HG03025 (cell line): Measurements from ENCODE around the gene ANO3.
"Not testable (repeated sequence)": the region's sequence is repeated elsewhere in the genome, so short reads cannot be mapped to it uniquely, and the experiment has no call there.

Source experiments
- ATAC-seq: cut with Tn5 transposase; IDR thresholded peaks from one replicate; pipeline ENCODE4 v1.9.1; 2021; ENCODE audit warnings: mild to moderate bottlenecking, moderate library complexity; ENCODE audit not compliant: unreplicated experiment, low FRiP score

ANO3 gene

DNA sequence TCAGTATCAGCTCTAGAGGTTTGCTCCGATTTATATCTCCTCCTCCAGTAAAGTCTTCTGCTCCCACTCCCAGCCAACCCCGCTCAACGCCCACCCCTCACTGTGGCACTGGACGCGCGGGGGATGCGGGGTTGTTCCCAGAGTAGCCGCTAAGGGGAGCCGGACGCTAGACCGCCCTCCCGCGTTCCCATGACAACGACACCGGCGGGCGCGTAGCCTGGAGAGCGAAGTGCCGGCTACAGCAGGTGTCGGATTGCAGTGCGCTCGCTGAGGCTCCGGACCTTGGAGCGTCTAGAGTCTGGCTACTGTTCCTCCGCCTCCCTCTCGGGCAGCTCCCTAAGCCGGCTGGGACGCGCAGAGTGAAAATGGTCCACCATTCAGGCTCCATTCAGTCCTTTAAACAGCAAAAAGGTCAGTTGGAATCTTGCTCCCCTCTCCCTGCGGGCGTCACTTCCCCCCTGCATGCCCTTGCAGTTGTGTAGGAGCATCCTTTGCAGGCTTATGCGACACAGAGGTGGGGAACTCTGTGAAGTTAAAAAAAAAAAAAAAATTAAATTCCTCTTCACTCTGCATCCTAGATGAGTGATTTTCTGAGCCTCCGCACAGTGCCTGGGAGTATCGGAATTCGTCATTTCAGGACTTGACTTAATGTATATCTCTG lies at the start of gene ANO3:
Gene ANO3 (plus strand): TSS at position 220 of the 661 bp plus-strand sequence. CDS start 146 bp downstream, at position 366.
- ATAC-seq, result peak; percentile 80

DNA sequence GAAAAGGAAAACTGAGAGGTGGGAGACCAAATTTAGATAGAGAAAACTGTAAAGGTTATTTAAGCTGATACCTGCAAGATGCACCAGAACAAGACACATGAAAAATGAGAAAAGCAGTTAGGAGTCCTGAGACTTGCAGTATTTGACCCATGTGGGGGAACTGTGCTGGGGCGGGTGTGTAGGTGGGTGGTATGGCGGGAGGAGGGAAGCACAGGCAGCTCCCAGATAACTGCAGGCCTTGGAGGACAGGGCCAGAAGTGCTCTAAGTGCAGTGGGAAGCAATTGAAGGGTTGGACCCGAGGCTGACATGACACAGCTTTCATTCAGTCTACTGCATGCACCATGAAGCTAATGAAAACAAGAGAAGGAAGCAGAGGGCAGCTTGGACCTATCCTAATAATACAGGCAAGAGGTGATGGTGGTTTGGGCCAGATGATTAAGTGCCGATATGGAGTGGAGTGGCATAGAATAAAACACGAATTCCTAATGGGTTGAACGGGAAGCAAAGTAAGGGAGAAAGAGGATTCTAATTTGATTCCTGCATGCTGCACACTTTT lies 48.0 kb upstream of the ANO3 start:
- no peak for ATAC-seq

DNA sequence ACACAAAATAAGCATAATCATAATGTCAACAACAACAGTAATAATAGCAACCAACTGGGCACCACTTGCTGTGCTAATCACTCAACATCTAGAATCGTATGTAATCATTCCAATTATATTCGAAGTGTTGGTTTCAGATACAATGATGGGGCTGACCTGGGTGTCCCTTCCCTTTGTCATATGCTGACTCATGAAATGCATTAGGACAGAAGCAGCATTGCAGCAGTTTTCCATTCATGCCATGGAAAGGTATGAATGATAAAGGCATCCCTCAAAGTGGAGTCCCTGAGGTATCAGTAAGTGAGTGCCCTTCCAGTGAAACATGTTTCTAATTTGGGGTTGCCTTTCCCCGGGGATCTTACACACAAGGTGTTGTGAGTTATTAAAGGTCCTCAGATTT lies 46.3 kb upstream of the ANO3 start:
- no peak for ATAC-seq

DNA sequence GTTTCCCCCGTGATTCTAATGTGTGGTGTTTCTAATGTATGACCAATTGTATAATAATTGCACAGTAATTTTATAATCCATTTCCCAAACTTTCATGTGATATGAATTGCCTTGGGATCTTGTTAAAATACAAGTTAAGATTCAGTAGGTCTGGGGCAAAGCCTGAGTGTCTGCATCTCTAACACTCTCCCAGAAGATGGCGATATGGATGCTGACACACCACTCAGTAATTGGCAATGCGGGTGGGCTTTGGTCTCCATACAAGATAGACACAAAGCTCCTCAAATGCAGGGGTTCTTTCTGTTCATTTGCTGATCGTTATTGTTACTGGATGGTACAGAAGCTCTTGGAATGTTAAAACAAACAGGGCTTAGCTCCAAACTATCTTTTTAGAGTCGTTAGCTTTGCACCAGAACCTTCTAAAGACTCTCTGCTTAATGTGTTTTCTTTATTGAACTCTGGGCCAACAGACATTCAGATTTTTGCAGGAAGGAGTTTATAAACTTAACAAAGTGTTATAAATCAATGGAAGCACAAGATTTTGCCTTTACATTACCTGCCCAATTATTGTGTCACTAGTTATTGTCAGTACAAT lies 45.4 kb upstream of the ANO3 start:
- ATAC-seq, result no peak

DNA sequence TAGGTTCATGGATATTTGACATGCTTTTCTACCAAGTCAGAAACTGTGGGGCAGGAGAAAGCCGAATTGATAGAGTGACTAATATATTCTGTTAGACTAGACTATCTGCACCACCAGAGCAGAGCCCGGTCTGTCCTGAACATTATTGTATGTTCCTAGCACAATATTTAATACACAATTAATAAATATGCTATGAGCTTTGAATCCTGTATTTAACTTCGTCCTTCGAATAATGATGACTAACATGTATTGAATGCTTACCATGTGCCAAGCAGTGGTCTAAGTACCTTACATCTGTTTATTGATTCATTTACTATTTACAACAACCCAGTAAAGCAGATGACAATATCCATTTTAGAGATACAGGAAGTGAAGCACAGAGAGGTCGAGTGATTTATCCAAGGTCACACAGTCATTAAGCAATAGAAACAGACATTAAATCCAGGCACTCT lies 44.8 kb upstream of the ANO3 start:
- ATAC-seq, result no peak

DNA sequence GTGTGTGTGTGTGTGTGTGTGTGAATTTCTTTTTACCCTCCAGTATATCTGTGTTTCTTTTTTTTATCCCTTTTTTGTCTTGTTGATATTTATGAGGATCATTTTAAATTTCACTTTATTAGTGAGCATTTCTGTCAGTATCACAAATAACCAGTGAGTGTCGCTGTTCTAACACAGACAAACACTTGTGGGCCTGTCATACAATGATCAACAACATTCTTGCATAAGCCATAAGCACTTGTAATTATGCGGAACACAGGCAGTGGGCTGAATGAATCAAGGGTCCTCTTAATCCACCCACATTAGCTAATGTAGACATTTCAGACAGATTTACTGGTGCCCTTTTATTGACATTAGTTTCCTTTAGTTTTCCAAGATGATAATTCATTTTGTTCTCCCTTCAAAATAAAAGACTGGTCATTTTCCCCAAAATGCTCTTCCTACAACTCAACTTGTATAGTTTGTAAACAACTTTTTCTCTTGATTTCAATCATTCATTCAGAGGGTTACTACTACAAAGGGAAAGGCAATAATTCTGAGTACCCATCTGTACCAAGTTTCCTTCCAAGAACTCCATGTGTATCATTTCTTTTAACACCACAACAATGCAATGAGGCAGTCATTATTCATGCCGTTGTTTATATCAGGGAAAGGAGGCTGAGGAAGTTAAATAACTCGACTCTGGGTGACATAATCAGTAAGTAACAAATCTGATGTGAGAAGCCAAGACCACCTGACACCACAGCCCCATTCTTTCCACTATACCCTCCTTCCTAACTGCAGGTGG lies 34.5 kb upstream of the ANO3 start:
- no peak for ATAC-seq

DNA sequence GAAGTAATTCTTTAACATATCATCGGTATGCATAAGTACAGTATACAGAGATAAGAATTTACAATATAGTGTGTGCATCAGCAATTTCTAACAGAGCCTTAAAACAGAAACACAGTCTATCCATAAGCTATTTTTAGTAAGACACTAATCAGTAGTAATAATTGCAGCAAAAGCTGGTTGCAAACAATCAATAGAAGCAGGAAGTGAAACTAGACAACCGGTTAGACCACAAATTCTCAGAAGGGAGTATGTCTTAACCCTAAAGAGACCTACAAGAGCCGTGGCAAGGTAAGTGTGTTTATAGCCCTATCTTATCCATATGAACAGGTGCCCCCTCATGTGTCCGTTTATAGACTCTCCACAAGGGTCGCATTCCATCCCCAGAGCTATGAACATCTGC lies 15.6 kb upstream of the ANO3 start:
- not testable (repeated sequence) for ATAC-seq

DNA sequence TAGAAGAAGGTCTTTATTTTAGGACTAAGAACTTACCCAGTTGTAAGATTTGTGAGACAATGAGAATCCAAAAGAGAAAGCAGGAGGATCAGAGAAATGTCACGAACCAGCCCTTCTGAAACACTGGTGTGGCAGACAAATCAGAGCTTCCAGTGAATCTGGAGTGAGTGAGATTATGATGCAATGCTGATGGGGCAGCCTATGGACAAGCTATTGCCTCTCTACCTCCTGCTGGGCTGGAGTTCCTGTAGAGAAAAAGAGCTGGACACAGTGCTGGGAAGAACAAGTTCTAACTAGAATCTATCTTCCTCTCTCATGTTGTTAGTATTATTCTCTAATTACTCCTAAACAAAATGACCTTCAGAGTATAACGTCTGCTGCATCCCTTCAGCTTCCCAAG lies 12.0 kb upstream of the ANO3 start:
- ATAC-seq, result no peak

DNA sequence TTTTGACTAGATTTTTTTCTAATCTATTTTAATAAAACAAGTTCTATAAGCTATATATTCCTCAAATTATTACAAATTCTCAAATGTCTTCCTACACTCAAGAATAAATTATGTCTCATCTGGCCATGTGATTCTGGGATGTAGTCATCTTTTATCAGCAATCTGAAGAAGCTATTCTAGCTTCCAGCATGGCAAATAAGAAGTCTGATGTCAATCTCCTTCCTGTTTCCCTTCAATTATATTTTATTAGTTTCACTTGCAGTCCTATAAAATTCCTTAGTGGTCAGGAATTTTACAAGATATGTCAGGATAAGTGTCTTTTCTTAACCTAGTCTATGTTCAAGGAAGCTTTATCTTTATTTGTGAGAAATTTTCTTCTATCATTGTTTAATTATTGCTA lies 10.4 kb upstream of the ANO3 start:
- ATAC-seq, result no peak

DNA sequence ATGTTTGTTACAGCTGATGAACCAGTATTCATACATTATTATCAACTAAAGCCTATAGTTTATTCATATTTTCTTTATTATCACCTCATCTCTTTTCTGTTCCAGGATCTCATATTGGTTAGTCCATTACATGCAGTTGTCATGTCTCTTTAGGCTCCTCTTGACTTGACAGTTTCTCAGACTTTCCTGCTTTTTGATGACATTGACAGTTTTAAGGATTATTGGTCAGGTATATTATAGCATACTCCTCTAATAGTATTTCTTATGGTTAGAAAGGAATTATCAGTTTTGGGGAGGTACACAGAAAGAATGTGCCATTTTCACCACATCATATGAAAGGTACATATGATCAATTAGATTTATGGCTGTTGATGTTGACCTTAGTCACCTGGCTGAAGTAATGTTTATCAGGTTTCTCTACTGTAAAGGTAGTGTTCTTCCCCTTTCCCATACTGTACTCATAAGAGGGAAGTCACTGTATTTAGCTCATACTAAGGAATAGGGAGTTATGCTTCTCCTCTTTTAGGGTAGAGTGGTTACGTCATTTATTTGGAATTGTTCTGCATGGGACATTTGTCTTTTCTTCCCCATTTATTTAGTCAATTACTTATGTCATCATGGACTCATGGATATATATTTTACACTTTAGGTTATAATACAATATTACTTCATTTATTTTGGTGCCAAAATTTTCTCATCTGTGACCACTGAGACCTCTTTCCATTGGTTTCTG lies 9.4 kb upstream of the ANO3 start:
- no peak for ATAC-seq

DNA sequence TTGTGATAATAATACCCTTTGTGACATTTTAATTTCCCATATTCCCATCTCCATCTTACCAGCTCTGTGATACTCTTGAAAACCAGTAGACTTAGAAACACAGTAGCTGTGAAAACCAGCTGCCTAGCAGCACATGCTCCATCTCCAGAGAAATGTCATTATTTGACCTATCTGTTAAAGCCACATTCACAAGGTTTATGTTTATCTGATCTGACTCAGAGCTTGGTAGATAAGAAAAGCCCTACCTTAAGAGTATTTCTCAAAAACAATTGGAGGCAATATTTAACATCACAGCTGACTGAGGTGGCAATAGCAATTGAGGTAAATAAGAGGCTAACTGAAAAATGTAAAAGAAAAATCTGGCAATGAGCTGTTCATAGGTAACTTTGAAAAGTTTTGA lies 8.1 kb upstream of the ANO3 start:
- no peak for ATAC-seq

DNA sequence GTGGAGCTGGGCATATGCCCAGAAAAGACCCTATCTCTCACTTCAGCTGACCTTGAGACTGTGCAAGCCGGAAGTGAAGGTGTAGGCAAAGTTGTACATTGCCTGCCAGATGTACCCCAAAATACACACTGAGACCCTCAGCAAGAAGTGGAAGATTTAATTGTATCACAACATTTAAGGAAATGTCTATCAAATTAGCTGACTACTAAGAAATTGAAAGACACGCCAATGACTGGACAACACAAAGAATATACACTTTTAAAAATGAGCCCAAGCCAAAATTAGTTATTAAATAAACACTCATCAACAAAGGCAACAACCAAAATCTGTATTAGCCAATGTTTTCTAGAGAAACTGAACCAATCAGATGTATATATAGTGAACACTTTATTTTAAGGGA lies 7.7 kb upstream of the ANO3 start:
- no peak for ATAC-seq

DNA sequence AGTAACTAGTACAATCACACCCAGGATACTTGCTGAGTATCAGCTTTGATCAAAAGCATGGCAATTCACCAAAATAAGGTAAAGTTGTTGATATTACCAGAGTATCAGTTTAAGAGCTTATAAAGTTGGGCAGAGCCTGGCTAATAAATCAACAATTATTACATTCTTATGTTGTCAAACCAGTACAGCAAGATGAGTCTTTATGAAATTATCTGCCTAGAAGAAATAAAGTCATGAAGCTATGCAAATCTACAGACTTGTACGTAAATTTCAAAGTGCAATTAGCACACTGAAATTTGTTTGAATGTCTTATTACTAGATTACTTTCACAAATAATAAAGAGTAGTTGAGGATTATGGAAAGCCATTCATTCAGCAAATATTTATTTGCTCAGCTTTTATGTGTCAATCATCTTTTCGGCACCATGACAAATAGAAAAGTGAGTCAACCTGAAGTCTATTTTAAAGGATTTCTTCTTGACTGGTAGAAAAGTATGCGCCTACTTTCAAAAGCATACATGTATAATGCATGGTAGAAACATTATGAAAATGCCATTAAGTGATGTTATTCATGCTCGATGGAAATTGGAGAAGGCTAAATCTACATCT lies 5.0 kb upstream of the ANO3 start:
- ATAC-seq, result no peak

DNA sequence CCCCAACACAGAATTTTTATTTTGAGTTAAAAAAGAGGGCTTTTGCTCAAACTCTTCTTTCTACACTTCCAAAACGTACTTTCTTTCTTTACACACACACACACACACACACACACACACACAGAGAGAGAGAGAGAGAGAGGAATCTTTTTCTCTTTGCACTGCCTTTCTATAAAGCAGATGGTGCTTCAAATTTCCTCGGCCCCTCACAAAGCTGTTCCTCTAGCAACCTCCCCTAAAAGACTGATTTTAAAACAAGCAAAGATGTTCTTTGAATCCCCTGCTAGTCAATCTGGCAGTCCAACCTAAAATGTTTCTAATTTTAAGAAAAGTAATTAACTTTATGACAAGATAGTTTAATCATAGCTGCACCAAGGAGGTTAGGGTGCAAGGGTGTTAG lies 2.7 kb upstream of the ANO3 start:
- ATAC-seq, result no peak

DNA sequence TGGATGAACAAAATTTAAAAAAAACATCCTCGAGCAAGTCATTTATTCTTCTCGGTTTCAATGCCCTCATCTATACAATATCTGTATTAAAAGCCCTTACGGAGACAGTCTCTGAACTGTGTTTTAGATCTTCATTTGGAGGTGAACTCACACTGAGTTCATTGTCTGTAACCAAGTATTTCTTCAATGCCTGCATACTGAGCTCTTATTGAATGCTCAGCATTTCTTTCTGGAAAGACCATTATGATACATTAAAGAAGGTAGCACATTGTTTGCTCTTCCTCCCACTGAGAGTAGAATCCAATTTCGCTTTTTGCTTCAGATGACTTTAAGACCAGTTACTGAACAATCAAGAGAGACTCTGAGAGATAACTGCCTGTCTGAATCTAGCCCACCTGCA lies 1.7 kb upstream of the ANO3 start:
- no peak for ATAC-seq

DNA sequence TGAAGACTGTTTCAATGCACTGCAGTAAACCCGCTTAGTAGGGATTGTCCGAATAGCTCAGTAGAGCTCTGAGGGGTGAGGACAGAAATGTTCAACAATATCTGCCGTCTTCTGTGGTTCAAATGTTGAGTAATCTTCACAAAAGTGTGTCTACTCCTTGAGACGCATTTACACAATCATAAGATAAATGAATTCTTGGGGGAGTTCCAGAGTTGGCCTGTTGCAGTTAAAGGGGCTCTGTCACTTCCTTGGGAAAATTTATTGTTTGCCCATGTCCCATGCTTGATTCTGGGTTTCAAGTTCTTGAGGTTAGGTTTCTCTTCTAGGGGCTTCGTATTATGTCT lies 614 bp downstream of the ANO3 start:
- ATAC-seq, result no peak

DNA sequence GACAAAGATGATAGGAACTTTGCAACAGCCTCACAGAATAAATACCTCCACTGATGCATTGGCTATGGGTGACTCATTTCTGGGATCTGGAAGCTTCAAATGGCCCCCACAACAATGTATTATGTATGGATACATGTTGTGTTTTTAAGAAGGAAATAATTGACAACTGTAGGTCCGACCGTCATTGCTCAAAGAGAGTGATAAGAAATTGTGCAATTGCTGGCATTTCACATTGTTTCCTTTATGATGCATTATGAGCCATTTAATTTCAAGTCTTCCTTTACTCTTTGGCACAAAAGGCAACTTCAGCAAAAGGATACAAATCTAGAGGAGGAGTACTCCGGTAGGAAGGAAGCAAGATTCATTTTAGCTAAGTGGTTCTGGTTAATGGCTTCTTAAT lies 2.0 kb downstream of the ANO3 start:
- ATAC-seq, result no peak

DNA sequence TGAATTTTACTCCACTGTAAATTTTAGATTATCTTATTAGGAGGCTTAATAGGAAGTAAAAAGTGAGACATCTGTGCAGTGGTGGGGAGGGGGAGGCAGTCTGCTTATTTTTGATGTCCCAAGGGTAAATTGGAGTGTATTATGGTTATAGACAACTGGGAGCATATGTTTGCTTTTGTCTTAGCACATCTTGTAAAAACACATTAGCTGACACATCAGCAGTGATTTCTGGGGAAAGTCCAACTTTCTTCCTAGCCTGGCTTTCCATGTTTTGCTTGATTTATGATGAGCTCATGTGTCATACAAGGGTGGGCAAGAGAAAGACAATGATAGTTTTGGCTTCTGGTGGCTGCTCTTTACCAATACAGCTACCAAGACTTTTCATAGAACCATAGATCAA lies 4.0 kb downstream of the ANO3 start:
- no peak for ATAC-seq

DNA sequence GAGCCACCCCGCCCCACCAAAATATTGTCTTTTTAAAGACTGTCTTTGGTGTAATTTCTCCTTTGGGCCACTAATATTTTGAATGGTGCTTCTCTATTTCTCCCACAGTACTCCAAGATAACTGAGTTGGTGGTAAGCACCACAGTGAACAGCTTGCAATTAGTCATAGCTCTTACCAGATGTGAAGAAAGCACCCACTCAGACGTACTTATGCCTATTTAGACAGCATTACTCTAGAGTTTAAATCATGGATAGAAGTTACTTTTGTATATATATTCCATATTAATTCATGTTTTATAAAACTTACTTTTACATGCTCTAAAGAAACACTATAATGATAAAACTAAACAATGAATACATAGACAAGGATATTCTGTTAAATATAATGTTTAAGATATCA lies 12.7 kb downstream of the ANO3 start:
- ATAC-seq, result no peak

DNA sequence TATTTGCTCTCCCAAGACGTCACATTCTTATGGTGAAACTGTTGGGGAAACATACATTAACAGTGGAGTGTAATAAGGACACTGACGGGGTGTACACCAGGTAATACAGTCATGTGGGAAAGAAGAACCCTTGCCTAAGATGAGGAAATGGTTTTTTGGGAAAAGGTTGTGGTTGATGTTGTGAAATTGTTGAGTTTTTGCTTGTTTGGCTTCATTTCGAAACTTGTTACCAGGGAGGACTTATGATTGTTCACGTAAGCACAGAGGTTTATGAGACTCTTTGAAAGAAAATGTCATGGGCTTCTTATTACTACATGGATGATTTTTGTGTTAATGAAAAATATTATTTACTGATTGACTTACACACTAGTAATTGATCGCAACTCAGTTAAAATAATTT lies 16.8 kb downstream of the ANO3 start:
- no peak for ATAC-seq

DNA sequence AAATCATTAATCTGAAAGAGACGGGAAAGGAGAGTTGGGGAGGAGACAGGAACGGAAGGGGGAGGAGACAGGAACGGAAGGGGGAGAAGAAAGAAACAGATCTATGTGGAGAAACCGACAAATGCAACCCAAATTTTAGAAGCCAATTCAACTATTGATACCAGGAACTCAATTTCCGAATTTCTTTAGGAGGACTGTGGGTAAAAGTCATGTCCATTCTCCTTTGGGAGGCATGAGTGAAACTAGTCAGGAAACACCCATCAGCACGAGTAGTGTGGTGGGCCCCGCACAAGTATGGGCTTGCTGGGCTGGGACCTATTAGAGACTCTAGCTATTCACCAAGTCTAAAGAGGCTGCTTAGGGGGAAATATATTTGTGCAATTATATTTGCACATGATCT lies 18.1 kb downstream of the ANO3 start:
- no peak for ATAC-seq
